SK-N-SH (cell line): Measurements from ENCODE around the gene DENND6B.

Experiments used
- JUND ChIP-seq: IDR thresholded peaks from 2 replicates; pipeline ENCODE4 v1.4.0; 2012
- TF ChIP-seq, protein P1 (sequence below): IDR thresholded peaks from 2 replicates; pipeline ENCODE4 v1.4.0; 2012; ENCODE audit warnings: low read depth
- TF ChIP-seq, protein P2 (sequence below): IDR thresholded peaks from 2 replicates; pipeline ENCODE4 v1.6.1; 2012; ENCODE audit warnings: mild to moderate bottlenecking, low read depth, low read length, moderate library complexity
- TF ChIP-seq, protein P3 (sequence below): IDR thresholded peaks from 2 replicates; pipeline ENCODE4 v1.4.0; 2012; ENCODE audit warnings: low read depth, borderline replicate concordance

DNA sequence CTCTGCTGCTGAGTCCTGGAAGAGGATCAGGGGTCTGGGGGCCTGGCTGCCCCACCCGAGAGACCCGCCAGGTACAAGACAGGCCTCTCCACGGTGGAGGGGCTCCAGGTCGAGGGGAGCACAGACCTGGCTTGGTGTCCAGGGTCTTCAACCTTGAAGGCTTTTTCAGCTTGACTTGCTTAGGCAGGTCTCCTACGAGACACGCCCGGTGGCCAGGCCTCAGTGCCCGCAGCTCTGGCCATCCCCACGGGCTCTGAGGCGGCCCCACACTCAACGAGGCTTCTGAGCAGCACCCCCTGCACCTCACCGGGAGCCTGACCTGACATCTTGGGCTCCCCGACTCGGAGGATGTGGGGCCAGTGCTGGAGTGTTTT, 12.7 kb downstream of the DENND6B start:
- TF ChIP-seq, protein P1, sequence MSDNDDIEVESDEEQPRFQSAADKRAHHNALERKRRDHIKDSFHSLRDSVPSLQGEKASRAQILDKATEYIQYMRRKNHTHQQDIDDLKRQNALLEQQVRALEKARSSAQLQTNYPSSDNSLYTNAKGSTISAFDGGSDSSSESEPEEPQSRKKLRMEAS: no peak
- TF ChIP-seq, protein P2, sequence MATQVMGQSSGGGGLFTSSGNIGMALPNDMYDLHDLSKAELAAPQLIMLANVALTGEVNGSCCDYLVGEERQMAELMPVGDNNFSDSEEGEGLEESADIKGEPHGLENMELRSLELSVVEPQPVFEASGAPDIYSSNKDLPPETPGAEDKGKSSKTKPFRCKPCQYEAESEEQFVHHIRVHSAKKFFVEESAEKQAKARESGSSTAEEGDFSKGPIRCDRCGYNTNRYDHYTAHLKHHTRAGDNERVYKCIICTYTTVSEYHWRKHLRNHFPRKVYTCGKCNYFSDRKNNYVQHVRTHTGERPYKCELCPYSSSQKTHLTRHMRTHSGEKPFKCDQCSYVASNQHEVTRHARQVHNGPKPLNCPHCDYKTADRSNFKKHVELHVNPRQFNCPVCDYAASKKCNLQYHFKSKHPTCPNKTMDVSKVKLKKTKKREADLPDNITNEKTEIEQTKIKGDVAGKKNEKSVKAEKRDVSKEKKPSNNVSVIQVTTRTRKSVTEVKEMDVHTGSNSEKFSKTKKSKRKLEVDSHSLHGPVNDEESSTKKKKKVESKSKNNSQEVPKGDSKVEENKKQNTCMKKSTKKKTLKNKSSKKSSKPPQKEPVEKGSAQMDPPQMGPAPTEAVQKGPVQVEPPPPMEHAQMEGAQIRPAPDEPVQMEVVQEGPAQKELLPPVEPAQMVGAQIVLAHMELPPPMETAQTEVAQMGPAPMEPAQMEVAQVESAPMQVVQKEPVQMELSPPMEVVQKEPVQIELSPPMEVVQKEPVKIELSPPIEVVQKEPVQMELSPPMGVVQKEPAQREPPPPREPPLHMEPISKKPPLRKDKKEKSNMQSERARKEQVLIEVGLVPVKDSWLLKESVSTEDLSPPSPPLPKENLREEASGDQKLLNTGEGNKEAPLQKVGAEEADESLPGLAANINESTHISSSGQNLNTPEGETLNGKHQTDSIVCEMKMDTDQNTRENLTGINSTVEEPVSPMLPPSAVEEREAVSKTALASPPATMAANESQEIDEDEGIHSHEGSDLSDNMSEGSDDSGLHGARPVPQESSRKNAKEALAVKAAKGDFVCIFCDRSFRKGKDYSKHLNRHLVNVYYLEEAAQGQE: no peak
- TF ChIP-seq JUND: no peak
- TF ChIP-seq, protein P3, sequence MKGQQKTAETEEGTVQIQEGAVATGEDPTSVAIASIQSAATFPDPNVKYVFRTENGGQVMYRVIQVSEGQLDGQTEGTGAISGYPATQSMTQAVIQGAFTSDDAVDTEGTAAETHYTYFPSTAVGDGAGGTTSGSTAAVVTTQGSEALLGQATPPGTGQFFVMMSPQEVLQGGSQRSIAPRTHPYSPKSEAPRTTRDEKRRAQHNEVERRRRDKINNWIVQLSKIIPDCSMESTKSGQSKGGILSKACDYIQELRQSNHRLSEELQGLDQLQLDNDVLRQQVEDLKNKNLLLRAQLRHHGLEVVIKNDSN: no peak
